Gastroesophageal sphincter (tissue), 4 donors: ENCODE results near the gene ABHD16A. TPM values are rescaled to one million over a fixed set of nuclear protein-coding genes. Genes with fewer than 3 reads are reported as not detected.
A peak's percentile ranks its signal among the peaks of the same experiment; 100 is the strongest.

ENCODE experiments used
- ATAC-seq: fragments of 150-250 bp; one replicate; pipeline ENCODE4 v1.9.1; 2016; ENCODE audit warnings: mild to moderate bottlenecking, moderate library complexity
- H3K27ac ChIP-seq, 4 donors: fragments of 200-600 bp; sonication (generic) in 3 of 4; 1 replicate in 3 of 4; 2 replicates in 1 of 4; pipeline ENCODE4 v1.5.1; 2016 to 2019
- H3K27me3 ChIP-seq: fragments of 200-600 bp; sonication (generic); one replicate; pipeline ENCODE4 v1.5.1; 2019
- H3K36me3 ChIP-seq, 2 donors: fragments of 200-600 bp; sonication (generic); one replicate each; pipeline ENCODE4 v1.5.1; 2019; ENCODE audit warnings: control low read depth in 1 of 2
- H3K4me1 ChIP-seq, 3 donors: fragments of 200-600 bp; sonication (generic); 1 replicate in 2 of 3; 2 replicates in 1 of 3; pipeline ENCODE4 v1.5.1; 2016 to 2019; ENCODE audit warnings: control low read depth in 2 of 3
- H3K4me3 ChIP-seq, 2 donors: fragments of 200-600 bp; sonication (generic); one replicate each; pipeline ENCODE4 v1.5.1; 2019; ENCODE audit warnings: mild to moderate bottlenecking in 1 of 2, moderate library complexity in 1 of 2
- H3K9me3 ChIP-seq, 3 donors: fragments of 200-600 bp; sonication (generic); one replicate each; pipeline ENCODE4 v1.5.1; 2017 to 2019; ENCODE audit warnings: control low read depth in 2 of 3
- EP300 ChIP-seq: sonication (generic); formaldehyde crosslinking; IDR thresholded peaks from one replicate; pipeline ENCODE4 v1.6.1; 2017; ENCODE audit warnings: antibody characterized with exemption, mild to moderate bottlenecking
- POLR2A ChIP-seq, 2 donors: fragments of 450-650 bp; IDR thresholded peaks; one replicate each; pipeline ENCODE4 v1.6.1; 2017; ENCODE audit warnings: antibody characterized with exemption in 2 of 2, mild to moderate bottlenecking in 2 of 2, moderate library complexity in 1 of 2
- POLR2AphosphoS5 ChIP-seq: sonication (generic); formaldehyde crosslinking; IDR thresholded peaks from one replicate; pipeline ENCODE4 v1.6.1; 2017; ENCODE audit warnings: antibody characterized with exemption
- WGBS, 2 donors: methylation state at CpG; one replicate each; pipeline ENCODE4 v1.1.5; 2018; ENCODE audit warnings: low coverage in 1 of 2; 5-methylcytosine and 5-hydroxymethylcytosine counted together
- total RNA-seq, 4 donors: library from RNA; depleted of rRNA; stranded (reverse); fragments of >200 nt; gene quantifications; one replicate each; pipeline ENCODE4 v1.1.0, GENCODE V29; 2016
- TF ChIP-seq, protein P1 (sequence below), 4 experiments: fragments of 200-600 bp in 2 of 4; fragments of 450-650 bp in 2 of 4; sonication (generic) in 1 of 4; IDR thresholded peaks; one replicate each; pipeline ENCODE4 v1.5.1; 2017 to 2019; ENCODE audit warnings: antibody characterized with exemption in 4 of 4, mild to moderate bottlenecking in 2 of 4, moderate library complexity in 2 of 4

The ABHD16A gene
- total RNA-seq, 4 donors from 2014 or later, result 37.4 to 49.8 (median 47.2) TPM

- no peaks in the 10 kb centered on the region for H3K27me3 ChIP-seq
- peak; percentile 98 for ATAC-seq
- H3K36me3 ChIP-seq, result no peaks in the 10 kb centered on the region
- H3K4me1 ChIP-seq, result peaks cover 3 to 43% (median 13%) of the 10 kb centered on the region in 3 donors
- no peaks in the 10 kb centered on the region for H3K9me3 ChIP-seq
- whole genome bisulfite sequencing, 2 donors, result 0% methylated on average over 3 to 15 of the region's 58 CpGs
- H3K27ac ChIP-seq, result peak within 1 kb of the TSS in 3 of 4 donors; percentile 62 to 90 (median 71)
- peak within 1 kb of the TSS; percentile 65 to 68 for H3K4me3 ChIP-seq
- TF ChIP-seq, protein P1, sequence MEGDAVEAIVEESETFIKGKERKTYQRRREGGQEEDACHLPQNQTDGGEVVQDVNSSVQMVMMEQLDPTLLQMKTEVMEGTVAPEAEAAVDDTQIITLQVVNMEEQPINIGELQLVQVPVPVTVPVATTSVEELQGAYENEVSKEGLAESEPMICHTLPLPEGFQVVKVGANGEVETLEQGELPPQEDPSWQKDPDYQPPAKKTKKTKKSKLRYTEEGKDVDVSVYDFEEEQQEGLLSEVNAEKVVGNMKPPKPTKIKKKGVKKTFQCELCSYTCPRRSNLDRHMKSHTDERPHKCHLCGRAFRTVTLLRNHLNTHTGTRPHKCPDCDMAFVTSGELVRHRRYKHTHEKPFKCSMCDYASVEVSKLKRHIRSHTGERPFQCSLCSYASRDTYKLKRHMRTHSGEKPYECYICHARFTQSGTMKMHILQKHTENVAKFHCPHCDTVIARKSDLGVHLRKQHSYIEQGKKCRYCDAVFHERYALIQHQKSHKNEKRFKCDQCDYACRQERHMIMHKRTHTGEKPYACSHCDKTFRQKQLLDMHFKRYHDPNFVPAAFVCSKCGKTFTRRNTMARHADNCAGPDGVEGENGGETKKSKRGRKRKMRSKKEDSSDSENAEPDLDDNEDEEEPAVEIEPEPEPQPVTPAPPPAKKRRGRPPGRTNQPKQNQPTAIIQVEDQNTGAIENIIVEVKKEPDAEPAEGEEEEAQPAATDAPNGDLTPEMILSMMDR (IDR thresholded peaks at IDR 0.05), result no peak
- TF ChIP-seq POLR2A (IDR thresholded peaks at IDR 0.05), result peak; percentile 30 to 54
- TF ChIP-seq POLR2AphosphoS5, result peak; percentile 25
Observed at GRCh38 chr6:31739639-31740396, 36.7 kb upstream of the ABHD16A start, which contains the start of gene MSH5. MSH5 (plus strand) TSS chr6:31740005; CDS start chr6:31740467, 462 bp downstream.

DNA sequence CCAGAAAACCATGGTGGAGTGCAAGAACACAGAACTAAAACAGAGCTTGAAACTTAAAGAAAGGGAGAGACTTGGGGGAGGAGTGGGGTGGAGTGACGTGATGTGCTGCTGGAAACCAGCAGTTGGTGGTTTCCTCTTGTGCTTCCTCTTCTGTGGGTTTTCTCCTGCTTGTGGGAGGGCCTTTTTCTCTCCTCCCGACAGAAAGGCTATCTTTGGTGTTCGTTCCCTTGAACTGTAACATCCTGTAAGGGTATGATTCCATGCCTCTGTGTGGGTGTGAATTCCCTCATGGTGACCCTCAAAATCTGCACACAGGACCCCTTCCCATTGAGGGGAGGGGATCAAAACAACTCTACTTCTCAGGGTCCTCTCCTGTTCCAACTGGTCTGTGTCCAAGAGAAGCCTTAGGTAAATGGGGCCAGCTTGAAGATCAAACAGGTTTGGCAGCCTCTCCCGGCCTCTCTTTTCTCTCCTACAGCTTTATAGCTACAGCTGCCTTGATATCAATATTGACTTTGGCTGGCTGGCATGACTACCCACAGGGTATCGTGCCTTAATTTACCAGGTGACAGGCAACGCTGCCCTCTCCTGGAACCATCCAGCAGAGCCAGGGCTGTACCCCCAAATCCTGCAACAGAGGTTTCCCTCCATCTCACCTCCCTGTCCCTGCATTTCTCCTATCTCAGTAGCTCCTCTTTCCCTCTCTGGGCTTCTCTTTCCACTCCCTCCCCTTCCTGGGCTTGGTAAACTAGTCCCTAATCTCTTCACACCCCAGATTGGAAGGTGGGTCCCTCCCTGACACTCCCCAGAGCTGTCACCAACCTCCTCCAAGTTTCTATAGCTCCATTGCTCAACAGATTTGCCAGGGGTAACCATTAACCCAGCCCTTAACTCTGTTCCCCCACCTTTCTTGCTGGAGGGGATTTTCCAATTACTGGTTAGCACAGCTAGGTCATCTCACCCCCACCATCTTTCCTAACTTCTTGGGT is 35.2 kb upstream of the ABHD16A start:
- ATAC-seq, result no peak
- TF ChIP-seq EP300 (no peak), POLR2AphosphoS5 (no peak), POLR2A (IDR thresholded peaks at IDR 0.05) (no peak)
- TF ChIP-seq, protein P1 (IDR thresholded peaks at IDR 0.05), result no peak

DNA sequence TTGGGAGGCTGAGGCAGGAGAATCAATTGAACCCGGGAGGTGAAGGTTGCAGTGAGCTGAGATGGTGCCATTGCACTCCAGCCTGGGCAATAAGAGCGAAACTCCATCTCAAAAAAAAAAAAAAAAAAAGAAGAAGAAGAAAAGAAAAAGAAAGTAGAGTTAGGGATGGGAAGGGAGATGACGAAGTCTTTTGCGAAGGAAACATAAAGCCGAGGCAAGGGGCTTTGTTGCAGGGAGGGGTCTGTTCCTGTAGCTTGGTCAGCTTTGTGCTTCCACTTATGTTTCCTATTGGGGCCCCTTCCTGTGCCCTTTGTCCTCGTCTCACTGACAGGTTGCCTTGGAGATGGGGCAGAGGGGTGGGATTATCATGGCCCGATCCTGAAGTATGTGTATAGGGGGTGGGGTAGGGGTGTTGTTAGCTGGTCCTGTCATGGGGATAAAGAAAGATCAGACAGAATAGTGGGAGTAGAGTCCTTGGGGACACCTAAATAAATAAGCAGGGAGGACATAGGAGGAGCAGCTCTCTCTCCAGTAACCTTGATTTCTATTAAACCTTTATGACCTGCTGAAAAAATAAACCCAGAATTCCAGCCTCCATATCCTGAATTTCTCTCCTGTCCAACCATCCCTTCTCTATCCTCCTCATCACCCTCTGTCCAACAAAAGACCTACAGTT is 34.3 kb upstream of the ABHD16A start:
- 29 to 41% methylated on average over 1 to 7 of the region's 7 CpGs for WGBS, 2 donors
- peak overlapping the region in 3 of 4 donors; percentile 90 to 93 (median 92) for H3K27ac ChIP-seq
- no peak overlapping the region for H3K4me3 ChIP-seq

More for the DNA sequence above, 35.2 kb upstream of the ABHD16A start:
- peak overlapping the region in 3 of 4 donors; percentile 90 to 93 (median 92) for H3K27ac ChIP-seq
- no peak overlapping the region for H3K4me3 ChIP-seq
- H3K9me3 ChIP-seq, result no peaks in the 10 kb centered on the region
- WGBS, 2 donors, result 19 to 33% methylated on average over 6 of the region's 6 CpGs
- no peaks in the 10 kb centered on the region for H3K27me3 ChIP-seq
- H3K4me1 ChIP-seq, result peaks cover 3 to 58% (median 25%) of the 10 kb centered on the region in 3 donors
- H3K36me3 ChIP-seq, result peaks cover 0 to 11% of the 10 kb centered on the region in 2 donors

GRCh38 chr6:31736768-31737314 is 33.7 kb upstream of the ABHD16A start:
- H3K36me3 ChIP-seq, result peaks cover 0 to 25% of the 10 kb centered on the region in 2 donors
- WGBS, 2 donors, result 0% methylated on average over 1 to 2 of the region's 10 CpGs
- H3K27ac ChIP-seq, result peak overlapping the region; percentile 79 to 93 (median 91)
- H3K9me3 ChIP-seq, result no peaks in the 10 kb centered on the region
- H3K27me3 ChIP-seq, result no peaks in the 10 kb centered on the region
- peak overlapping the region; percentile 61 to 71 for H3K4me3 ChIP-seq
- no peak for ATAC-seq
- TF ChIP-seq POLR2A (IDR thresholded peaks at IDR 0.05) (no peak), POLR2AphosphoS5 (no peak), EP300 (no peak)
- peaks cover 3 to 73% (median 25%) of the 10 kb centered on the region in 3 donors for H3K4me1 ChIP-seq

More for the DNA sequence above, 34.3 kb upstream of the ABHD16A start:
- Histone ChIP-seq H3K27me3 (no peaks in the 10 kb centered on the region), H3K36me3 (peaks cover 0 to 19% of the 10 kb centered on the region in 2 donors), H3K9me3 (no peaks in the 10 kb centered on the region), H3K4me1 (peaks cover 3 to 67% (median 25%) of the 10 kb centered on the region in 3 donors)
- TF ChIP-seq POLR2AphosphoS5, result no peak
- no peak for TF ChIP-seq EP300
- TF ChIP-seq, protein P1 (IDR thresholded peaks at IDR 0.05), result no peak
- no peak for ATAC-seq
